Hippocampal formation (tissue), 2 donors: ENCODE results near the gene SEC16B.

ENCODE experiments used
- DNase-seq, 2 donors: peaks; one replicate each; lab custom pipeline; 2025; lab: John Stamatoyannopoulos, UW

Gene SEC16B

GRCh38 chr1:177907000-177907399 is 62.9 kb downstream of the SEC16B start:
- no peak for DNase-seq

- DNase-seq = no peak
Observed at GRCh38 chr1:177905686-177906085, 64.2 kb downstream of the SEC16B start.

- peak in 1 of 2 donors; percentile 11 for DNase-seq
Observed at GRCh38 chr1:177902266-177902665, 67.6 kb downstream of the SEC16B start.

GRCh38 chr1:177897998-177898654 is 71.7 kb downstream of the SEC16B start:
- no peak for DNase-seq

GRCh38 chr1:177897281-177897997 is 72.4 kb downstream of the SEC16B start:
- DNase-seq = no peak
